ENCODE results near the gene ATXN7L1. TPM values are rescaled to one million over a fixed set of nuclear protein-coding genes. Genes with fewer than 3 reads are reported as not detected.

Gene ATXN7L1
- total and polyA plus RNA-seq, 2 of the 8 experiments (the other 6 are each of a cell fraction or from before 2014, with no cell fraction given) = 14.3 to 34.0 TPM

- no peak overlapping the region; the same call in 1 of the 2 replicates for H2AK5ac ChIP-seq (ENCODE audit: low read depth, low read length)
- H3K23ac ChIP-seq (ENCODE audit: insufficient read length) = no peak overlapping the region
- H4K91ac ChIP-seq (replicated peaks; ENCODE audit: insufficient read length, low read length) = no peak overlapping the region
- H3K23me2 ChIP-seq (ENCODE audit: low read depth, low read length) = no peaks in the 10 kb centered on the region
- H3K27me3 ChIP-seq (replicated peaks in 1 of 4; ENCODE audit: control insufficient read depth in 3 of 4, extremely low read depth in 1 of 4, insufficient read depth in 3 of 4, low read length in 3 of 4) = no peaks in the 10 kb centered on the region
- H3K9me3 ChIP-seq (ENCODE audit: insufficient read depth in 2 of 2, low read depth in 1 of 2, low read length in 1 of 2) = no peaks in the 10 kb centered on the region
- FAIRE-seq = no peak
- H2BK5ac ChIP-seq (ENCODE audit: low read depth, low read length) = no peak overlapping the region
- H3K4ac ChIP-seq (replicated peaks; ENCODE audit: insufficient read length, low read depth, low read length) = no peak overlapping the region
- no peak overlapping the region for H2BK15ac ChIP-seq (ENCODE audit: low read length)
- H3K79me1 ChIP-seq (ENCODE audit: low read depth, low read length) = no peaks in the 10 kb centered on the region; the same call in 1 of the 2 replicates
- no peak overlapping the region for H2BK20ac ChIP-seq (ENCODE audit: low read length)
- H3K4me2 ChIP-seq (ENCODE audit: insufficient read depth in 1 of 2, low read depth in 2 of 2, low read length in 2 of 2) = no peak overlapping the region
- H2BK120ac ChIP-seq (replicated peaks; ENCODE audit: low read depth, low read length) = no peak overlapping the region
- H3K4me1 ChIP-seq (replicated peaks in 1 of 4; ENCODE audit: control insufficient read depth in 3 of 4, insufficient read depth in 4 of 4, low read length in 3 of 4) = peaks cover 0 to 13% (median 3%) of the 10 kb centered on the region in 4 experiments; a peak in 4 of 7 replicates
- DNase-seq (ENCODE audit: low read depth in 1 of 2, low spot score in 2 of 2) = no peak
- H3K9ac ChIP-seq (replicated peaks in 1 of 4; ENCODE audit: extremely low read depth in 1 of 4, low read depth in 3 of 4, low read length in 3 of 4) = no peak overlapping the region
- H3K79me2 ChIP-seq (ENCODE audit: control insufficient read depth in 1 of 2, insufficient read depth in 2 of 2, low read length in 2 of 2) = no peaks in the 10 kb centered on the region
- no peak overlapping the region for H3K14ac ChIP-seq (ENCODE audit: insufficient read length)
- ChIA-PET CTCF (ENCODE audit: partially characterized antibody) (interaction anchor here (0.6 to 22.6 kb wide), 16 partner anchors 10 to 248 kb away, joined by 3 to 307 read pairs (median 5); no protein-coding TSS in a partner anchor), POLR2A (ENCODE audit: partially characterized antibody) (interaction anchor here (1.8 kb wide), 1 partner anchor 9 kb away, joined by 4 read pairs; no protein-coding TSS in a partner anchor)
- no peak overlapping the region for H3K27ac ChIP-seq (ENCODE audit: low read depth, low read length)
- H4K8ac ChIP-seq (ENCODE audit: extremely low read depth, insufficient read depth, low read length) = no peak overlapping the region; the same call in 1 of the 2 replicates
- H3K56ac ChIP-seq (replicated peaks; ENCODE audit: insufficient read length, low read depth, low read length) = no peak overlapping the region
- H4K5ac ChIP-seq (ENCODE audit: insufficient read length, low read depth, low read length) = no peak overlapping the region
- WGBS, 2 experiments (ENCODE audit: extremely low coverage in 1 of 2, insufficient coverage in 1 of 2, insufficient read length in 1 of 2, insufficient replicate concordance in 2 of 2, low coverage in 1 of 2, low lambda C conversion rate in 2 of 2, missing lambda C conversion rate in 1 of 2) = 94% methylated on average over 3 of the region's 3 CpGs; no CpG with 5 or more reads in 1 of the 2 experiments
- peaks cover 0 to 2% of the 10 kb centered on the region in 2 experiments for H4K20me1 ChIP-seq (replicated peaks in 1 of 2; ENCODE audit: control insufficient read depth in 1 of 2, insufficient read depth in 2 of 2, low read length in 2 of 2)
- H2AFZ ChIP-seq (ENCODE audit: low read length) = no peak overlapping the region
- no peak overlapping the region for H3K4me3 ChIP-seq (ENCODE audit: extremely low read depth in 1 of 4, insufficient read depth in 2 of 4, low read depth in 3 of 4, low read length in 4 of 4)
- no peaks in the 10 kb centered on the region for H3K36me3 ChIP-seq (ENCODE audit: control insufficient read depth in 2 of 4, insufficient read depth in 4 of 4, low read length in 3 of 4)
- no peak overlapping the region for H3K18ac ChIP-seq (ENCODE audit: extremely low read depth, low read length)
- no peak overlapping the region for H2BK12ac ChIP-seq (ENCODE audit: low read depth, low read length)
- TF ChIP-seq HDAC2 (IDR thresholded peaks at IDR 0.05; ENCODE audit: borderline replicate concordance in 1 of 2, low read depth in 2 of 2, low read length in 2 of 2) (no peak), ATF2 (IDR thresholded peaks at IDR 0.05; ENCODE audit: low read length) (no peak), EGR1 (IDR thresholded peaks at IDR 0.05; ENCODE audit: borderline replicate concordance, low read depth, low read length) (no peak), RAD21 (IDR thresholded peaks at IDR 0.05 in 1 of 2, conservative IDR thresholded peaks at IDR 0.05 in 1 of 2; ENCODE audit: low read depth in 2 of 2, low read length in 2 of 2) (no peak)
These were observed 133.6 kb downstream of the ATXN7L1 start for GRCh38 chr7:105742787-105743186.

All from H1 (cell line).